GM12872 (cell line): Measurements from ENCODE around the gene EYA2.

Experiments used
- TF ChIP-seq, protein P1 (sequence below): IDR thresholded peaks from 3 replicates; pipeline ENCODE4 v1.5.1; 2011; ENCODE audit warnings: low read depth, mild to moderate bottlenecking, low read length, moderate library complexity; ENCODE audit not compliant: insufficient read depth

EYA2 gene

DNA sequence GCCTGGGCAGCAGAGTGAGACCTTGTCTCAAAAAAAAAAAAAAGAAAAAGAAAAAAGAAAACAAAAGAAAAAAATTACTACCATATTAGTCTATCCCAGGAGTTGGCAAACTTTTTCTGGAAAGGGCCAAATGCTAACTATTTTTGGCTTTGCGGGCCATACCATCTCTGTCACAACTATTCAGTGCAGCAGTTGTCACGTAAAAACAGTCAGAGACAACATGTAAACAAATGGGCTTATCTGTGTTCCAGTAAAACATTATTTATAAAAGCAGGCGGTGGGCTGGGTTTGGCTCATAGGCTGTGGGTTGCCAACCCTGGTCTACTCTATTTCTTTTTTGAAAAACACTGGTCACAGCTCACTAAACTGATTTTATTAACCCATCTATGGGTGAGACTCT lies 53.4 kb downstream of the EYA2 start:
- TF ChIP-seq, protein P1, sequence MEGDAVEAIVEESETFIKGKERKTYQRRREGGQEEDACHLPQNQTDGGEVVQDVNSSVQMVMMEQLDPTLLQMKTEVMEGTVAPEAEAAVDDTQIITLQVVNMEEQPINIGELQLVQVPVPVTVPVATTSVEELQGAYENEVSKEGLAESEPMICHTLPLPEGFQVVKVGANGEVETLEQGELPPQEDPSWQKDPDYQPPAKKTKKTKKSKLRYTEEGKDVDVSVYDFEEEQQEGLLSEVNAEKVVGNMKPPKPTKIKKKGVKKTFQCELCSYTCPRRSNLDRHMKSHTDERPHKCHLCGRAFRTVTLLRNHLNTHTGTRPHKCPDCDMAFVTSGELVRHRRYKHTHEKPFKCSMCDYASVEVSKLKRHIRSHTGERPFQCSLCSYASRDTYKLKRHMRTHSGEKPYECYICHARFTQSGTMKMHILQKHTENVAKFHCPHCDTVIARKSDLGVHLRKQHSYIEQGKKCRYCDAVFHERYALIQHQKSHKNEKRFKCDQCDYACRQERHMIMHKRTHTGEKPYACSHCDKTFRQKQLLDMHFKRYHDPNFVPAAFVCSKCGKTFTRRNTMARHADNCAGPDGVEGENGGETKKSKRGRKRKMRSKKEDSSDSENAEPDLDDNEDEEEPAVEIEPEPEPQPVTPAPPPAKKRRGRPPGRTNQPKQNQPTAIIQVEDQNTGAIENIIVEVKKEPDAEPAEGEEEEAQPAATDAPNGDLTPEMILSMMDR, result no peak

DNA sequence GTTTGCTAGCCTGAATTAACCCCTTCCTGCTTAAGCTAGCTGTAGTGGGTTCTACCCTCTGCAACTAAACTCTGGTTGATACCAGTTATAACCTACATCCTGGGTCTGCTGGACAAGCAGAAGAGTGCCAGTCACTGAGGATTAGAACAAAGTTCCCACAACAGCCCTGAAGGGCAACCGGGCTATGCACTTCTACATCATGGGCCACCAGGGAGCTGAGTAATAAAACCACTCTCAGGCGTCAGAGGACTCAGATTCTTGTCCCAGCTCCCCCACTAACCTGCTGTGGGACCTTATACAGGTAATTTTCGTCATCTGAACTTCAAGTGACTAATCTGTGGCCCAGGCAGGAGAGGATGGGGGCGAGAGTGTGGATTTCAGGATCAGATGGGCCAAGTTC lies 56.8 kb downstream of the EYA2 start:
- TF ChIP-seq, protein P1, result no peak

DNA sequence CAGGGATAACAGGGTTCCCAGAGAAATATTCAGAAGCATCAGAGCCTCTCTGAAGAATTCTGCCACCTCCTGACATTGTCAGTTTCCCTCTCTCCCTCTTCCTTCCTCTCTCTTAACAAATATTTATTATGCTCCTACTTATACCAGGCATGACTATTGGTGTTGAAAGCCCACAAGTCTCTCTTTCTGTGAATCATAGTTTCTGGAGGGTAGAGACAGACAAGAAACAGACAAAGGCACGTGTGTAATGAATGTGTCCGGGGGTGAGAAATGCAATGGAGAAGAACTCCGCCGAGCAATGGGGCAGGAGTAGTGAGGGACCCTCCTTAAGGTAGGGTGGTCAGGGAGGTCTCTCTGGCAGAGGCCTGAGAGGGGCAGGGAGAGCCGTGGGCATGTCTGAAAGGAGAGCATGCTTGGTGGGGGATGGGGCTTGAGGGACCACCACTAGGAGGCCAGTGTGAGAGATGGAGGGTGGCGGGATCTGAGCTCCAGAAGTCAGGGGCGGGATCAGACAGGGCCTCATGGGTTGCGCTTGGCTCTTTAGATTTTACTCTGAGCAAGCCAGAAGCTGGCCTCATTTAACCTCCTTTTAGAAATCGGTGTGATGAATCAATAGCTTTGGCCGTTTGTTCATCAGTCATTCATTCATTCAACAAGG lies 57.3 kb downstream of the EYA2 start:
- TF ChIP-seq, protein P1, result no peak

DNA sequence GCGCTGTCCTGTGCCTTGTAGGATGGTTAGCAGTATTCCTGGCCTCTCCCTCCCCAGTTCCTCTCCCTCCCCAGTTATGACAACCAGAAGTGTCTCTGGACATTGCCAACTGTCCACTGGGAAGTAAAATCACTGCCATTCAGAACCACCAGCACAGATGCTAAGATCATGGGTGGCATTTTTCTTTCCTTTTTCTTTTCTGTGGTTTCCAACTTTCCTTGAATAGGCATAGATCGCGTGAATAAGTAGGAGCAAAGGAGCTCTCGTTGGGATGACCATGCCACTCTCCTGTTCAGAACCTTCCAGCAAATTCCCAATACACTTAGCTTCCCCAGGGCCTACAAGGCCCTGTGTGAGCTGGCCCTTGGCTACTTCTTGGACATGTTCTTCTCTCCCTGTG lies 59.0 kb downstream of the EYA2 start:
- TF ChIP-seq, protein P1, result no peak

DNA sequence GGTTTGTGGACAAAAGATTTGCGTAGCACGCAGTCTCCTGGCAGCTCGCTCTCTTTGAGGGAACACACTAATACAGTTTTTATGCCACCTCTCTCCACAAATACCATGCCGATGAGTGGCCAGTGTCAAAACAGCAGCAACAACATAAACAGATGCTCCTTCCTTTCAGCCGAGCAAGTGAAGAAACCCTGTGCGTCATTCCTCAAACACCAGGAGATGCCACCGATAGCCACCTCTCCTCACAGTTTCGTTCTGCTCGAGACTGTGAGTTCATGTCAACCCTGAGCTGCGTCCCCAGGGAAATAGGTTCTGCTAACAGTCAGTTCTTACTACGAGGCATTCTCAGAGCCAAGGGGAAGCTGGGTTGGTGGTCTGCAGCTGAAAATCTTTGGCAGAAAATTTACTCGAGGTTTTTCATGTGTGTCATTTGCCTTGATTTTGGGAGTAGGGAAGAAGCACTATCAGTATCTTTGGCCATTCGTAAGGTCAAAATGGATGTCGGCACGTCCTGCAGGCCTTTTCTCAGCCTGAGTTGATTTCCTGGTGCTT lies 59.9 kb downstream of the EYA2 start:
- TF ChIP-seq, protein P1, result no peak

DNA sequence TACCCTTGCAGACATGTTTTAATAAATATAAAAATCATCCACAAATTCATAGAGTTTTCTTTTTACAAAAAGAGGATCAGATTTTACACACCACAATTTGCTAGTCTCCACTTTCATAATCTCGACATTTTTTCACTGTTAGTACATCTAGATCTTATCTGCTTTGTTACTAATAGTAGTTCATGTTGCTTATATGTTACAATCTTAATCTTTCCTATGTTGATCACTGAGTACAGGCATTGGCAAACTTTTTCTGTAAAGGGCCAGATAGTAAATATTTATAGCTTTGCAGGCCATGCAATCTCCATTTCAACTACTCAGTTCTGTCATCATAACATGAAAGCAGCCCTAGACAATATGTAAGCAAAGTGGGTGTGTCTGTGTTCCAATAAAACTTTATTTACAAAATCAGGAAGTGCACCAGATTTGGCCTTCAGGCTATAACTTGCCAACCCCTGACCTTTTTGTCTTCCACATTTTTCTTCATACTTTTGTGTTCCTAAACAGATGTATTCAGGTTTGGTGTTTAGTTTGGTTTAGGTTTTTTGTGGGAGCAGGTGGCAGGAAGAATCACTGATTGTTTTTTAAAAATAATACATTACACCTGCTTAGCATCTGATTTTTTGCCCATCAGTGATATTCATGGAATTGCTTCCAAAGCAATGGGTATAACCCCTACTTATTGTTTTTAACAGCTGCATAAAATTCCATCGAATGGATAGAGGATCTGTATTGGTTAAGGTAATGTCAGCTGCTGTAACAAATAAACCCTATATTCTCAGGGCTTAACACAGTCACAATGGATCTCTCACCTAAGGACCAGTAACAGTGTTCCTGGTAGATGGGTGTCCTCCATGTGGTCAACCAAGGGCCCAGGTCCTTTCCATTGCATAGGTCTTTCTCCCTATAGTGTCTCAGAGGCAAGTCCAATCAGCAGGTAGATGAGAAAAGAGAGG lies 61.2 kb downstream of the EYA2 start:
- TF ChIP-seq, protein P1, result no peak

DNA sequence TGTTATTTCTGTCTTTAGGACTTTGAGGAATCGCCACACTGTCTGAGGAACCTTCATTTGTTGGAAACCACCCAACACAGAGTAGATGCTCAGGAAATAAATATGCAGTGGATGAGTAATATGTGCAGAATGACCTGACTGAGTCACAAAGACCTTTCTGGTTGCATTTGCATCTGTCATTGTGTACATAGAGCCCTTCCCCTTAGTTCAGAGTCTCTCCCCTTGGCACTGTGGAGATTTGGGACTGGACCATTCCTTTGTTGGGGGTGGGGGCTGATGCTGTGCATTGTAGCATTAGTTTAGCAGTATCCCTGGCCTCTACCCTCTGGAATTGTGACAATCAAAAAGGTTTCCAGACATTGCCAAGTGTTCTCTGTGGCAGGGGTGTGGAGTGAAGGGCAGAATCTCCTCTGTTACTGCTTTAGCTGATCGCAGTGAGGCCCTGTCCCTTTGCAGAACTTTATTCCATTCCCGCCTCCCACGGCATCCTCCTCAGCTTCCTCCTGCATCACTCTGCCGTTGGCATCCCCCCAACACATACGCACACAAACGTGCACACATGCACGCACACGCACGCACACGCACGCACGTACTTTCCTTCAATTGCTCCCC lies 64.5 kb downstream of the EYA2 start:
- TF ChIP-seq, protein P1, result no peak
